ENCODE results near the gene PHACTR1.

GRCh38 chr6:13025893-13026499 is 309.4 kb downstream of the PHACTR1 start:
- TF ChIP-seq CTCF (IDR thresholded peaks at IDR 0.05) (no peak), POLR2A (IDR thresholded peaks at IDR 0.05) (no peak)
